Activated CD4-positive, alpha-beta memory T cell treated with anti-CD3 and anti-CD28 coated beads, Interleukin-2, amount 10 ng/mL, durations not matched to agents 7 days and 5 days (primary cell): Measurements from ENCODE around the gene NAA40. TPM values are rescaled to one million over a fixed set of nuclear protein-coding genes. Genes with fewer than 3 reads are reported as not detected.
"Not testable (repeated sequence)": the region's sequence is repeated elsewhere in the genome, so short reads cannot be mapped to it uniquely, and the experiment has no call there.

Source experiments
- CTCF ChIA-PET: fragments of 350-600 bp; sonication (Branson Sonifier 250); formaldehyde crosslinking; loops from one replicate; lab custom pipeline; 2021; ENCODE audit warnings: antibody characterized with exemption, inconsistent platforms; lab: Charles Lee
- POLR2A ChIA-PET: fragments of 350-600 bp; sonication (Branson Sonifier 250); formaldehyde crosslinking; loops from one replicate; lab custom pipeline; 2021; ENCODE audit warnings: antibody characterized with exemption; lab: Charles Lee
- DNase-seq: peaks from one replicate; pipeline ENCODE4 v3.0.0-alpha.2; 2020
- H3K27ac Mint-ChIP-seq: one replicate; pipeline ENCODE4 v1.8.0; 2021; ENCODE audit warnings: mild to moderate bottlenecking, mixed read lengths
- H3K27me3 Mint-ChIP-seq: one replicate; pipeline ENCODE4 v1.8.0; 2021; ENCODE audit warnings: mixed read lengths
- H3K36me3 Mint-ChIP-seq: one replicate; pipeline ENCODE4 v1.8.0; 2021; ENCODE audit warnings: low read depth, mixed read lengths
- H3K4me1 Mint-ChIP-seq: one replicate; pipeline ENCODE4 v1.8.0; 2021; ENCODE audit warnings: mixed read lengths
- H3K4me3 Mint-ChIP-seq: one replicate; pipeline ENCODE4 v1.8.0; 2021; ENCODE audit warnings: mild to moderate bottlenecking, mixed read lengths
- H3K9me3 Mint-ChIP-seq: one replicate; pipeline ENCODE4 v1.8.0; 2021; ENCODE audit warnings: mixed read lengths
- total RNA-seq, 2 experiments: library from RNA; stranded (reverse); gene quantifications; one replicate each; pipeline ENCODE4 v1.2.3, GENCODE V29; 2021

NAA40 gene
- total RNA-seq, 2 experiments from 2014 or later, result 28.9 to 31.1 TPM

- Mint-ChIP-seq H3K27me3 (no peaks in the 10 kb centered on the region), H3K36me3 (peaks cover 48% of the 10 kb centered on the region), H3K4me1 (peaks cover 25% of the 10 kb centered on the region), H3K4me3 (peak overlapping the region; percentile 14), H3K27ac (peak overlapping the region; percentile 73), H3K9me3 (no peaks in the 10 kb centered on the region)
- peak; percentile 72 for DNase-seq
- ChIA-PET CTCF (interaction anchor here (0.6 to 6.1 kb wide), 7 partner anchors 9 to 119 kb away, joined by 3 to 59 read pairs (median 3); partner anchors contain the start of genes MARK2 and RCOR2), POLR2A (interaction anchor here (0.8 to 1.6 kb wide), 4 partner anchors 9 to 27 kb away, joined by 3 to 8 read pairs (median 3); no protein-coding TSS in a partner anchor)
Observed at GRCh38 chr11:63951779-63952536, 13.2 kb downstream of the NAA40 start.

- ChIA-PET POLR2A (interaction anchor here (0.8 to 1.6 kb wide), 4 partner anchors 9 to 26 kb away, joined by 3 to 8 read pairs (median 3); no protein-coding TSS in a partner anchor), CTCF (interaction anchor here (0.7 to 6.1 kb wide), 4 partner anchors 9 to 119 kb away, joined by 3 to 59 read pairs (median 3); partner anchors contain the start of genes MARK2 and RCOR2)
- Mint-ChIP-seq H3K27ac (peak overlapping the region; percentile 73), H3K4me3 (no peak overlapping the region), H3K36me3 (peaks cover 48% of the 10 kb centered on the region), H3K9me3 (no peaks in the 10 kb centered on the region), H3K4me1 (peaks cover 26% of the 10 kb centered on the region), H3K27me3 (no peaks in the 10 kb centered on the region)
- no peak for DNase-seq
Observed at GRCh38 chr11:63952570-63952969, 13.8 kb downstream of the NAA40 start.

- no peak overlapping the region for H3K4me3 Mint-ChIP-seq
- ChIA-PET POLR2A (no interaction called here), CTCF (interaction anchor here (0.5 to 3.6 kb wide), 3 partner anchors 12 to 475 kb away, joined by 3 to 17 read pairs (median 3); no protein-coding TSS in a partner anchor)
- H3K27me3 Mint-ChIP-seq, result no peaks in the 10 kb centered on the region
- H3K4me1 Mint-ChIP-seq, result peaks cover 32% of the 10 kb centered on the region
- peaks cover 34% of the 10 kb centered on the region for H3K36me3 Mint-ChIP-seq
- no peak for DNase-seq
- H3K9me3 Mint-ChIP-seq, result no peaks in the 10 kb centered on the region
- H3K27ac Mint-ChIP-seq, result no peak overlapping the region
Observed at GRCh38 chr11:63958008-63958407, 19.2 kb downstream of the NAA40 start.

DNA sequence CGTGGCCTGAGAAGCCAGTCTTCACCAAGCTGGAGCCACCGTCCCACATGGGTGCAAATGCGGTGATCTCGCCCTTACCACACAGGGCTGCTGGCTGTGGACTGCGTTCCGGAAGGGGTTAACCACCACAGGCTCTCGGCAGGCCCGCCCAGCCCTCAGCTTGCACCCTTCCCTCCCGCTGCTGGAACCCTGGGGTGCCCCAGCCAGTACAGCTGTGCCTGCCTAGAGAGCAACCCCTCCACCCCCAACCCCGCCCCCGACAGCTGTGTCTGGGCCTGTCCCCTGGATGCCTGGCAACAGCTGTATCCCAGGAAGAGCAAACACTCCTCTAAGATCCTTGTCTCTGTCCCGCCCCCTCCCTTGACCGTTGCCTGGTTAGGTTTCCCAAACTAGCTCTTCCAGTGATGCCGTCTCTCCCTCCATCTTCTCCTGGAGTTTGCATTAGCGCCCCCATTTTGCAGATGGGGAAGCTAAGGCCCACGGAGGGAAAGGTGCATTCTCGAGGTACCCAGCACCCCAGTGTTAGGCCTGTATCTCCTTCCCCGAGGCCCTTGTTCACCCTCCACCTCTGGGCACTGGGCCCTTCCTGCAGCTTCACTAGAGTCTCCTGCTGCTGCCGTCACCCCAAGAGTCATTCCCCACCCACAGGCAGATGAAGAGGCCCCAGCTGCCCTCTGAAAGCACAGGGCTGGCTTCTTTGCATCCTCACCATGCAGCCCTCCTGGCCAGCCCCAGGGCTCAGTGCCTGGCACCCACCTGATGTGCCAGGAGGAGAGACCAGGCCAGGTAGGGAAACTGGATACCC is 23.0 kb downstream of the NAA40 start:
- Mint-ChIP-seq H3K27me3 (peaks cover 3% of the 10 kb centered on the region), H3K4me3 (peak overlapping the region; percentile 19), H3K36me3 (peaks cover 5% of the 10 kb centered on the region), H3K9me3 (no peaks in the 10 kb centered on the region), H3K27ac (no peak overlapping the region), H3K4me1 (peaks cover 26% of the 10 kb centered on the region)
- ChIA-PET CTCF (interaction anchor here (1.0 to 2.9 kb wide), 4 partner anchors 10 to 125 kb away, joined by 3 to 13 read pairs (median 4); no protein-coding TSS in a partner anchor), POLR2A (interaction anchor here (1.0 to 2.3 kb wide), 7 partner anchors 9 to 124 kb away, joined by 3 to 12 read pairs (median 7); partner anchors contain the start of genes COX8A, MARK2 and NAA40)
- DNase-seq, result peak; percentile 67

- POLR2A ChIA-PET, H3K27me3 Mint-ChIP-seq, H3K36me3 Mint-ChIP-seq, H3K27ac Mint-ChIP-seq, DNase-seq, H3K4me3 Mint-ChIP-seq, H3K9me3 Mint-ChIP-seq, CTCF ChIA-PET: not testable (repeated sequence)
- peaks cover 22% of the 10 kb centered on the region for H3K4me1 Mint-ChIP-seq
Observed at GRCh38 chr11:63963895-63964294, 25.1 kb downstream of the NAA40 start.

GRCh38 chr11:63966444-63966843 is 27.6 kb downstream of the NAA40 start:
- ChIA-PET POLR2A (interaction anchor here (1.3 kb wide), 1 partner anchor 12 kb away, joined by 4 read pairs; no protein-coding TSS in a partner anchor), CTCF (interaction anchor here (0.7 to 1.0 kb wide), 2 partner anchors 21 to 23 kb away, joined by 4 read pairs; no protein-coding TSS in a partner anchor)
- no peak overlapping the region for H3K27ac Mint-ChIP-seq
- no peak overlapping the region for H3K4me3 Mint-ChIP-seq
- H3K36me3 Mint-ChIP-seq, result no peaks in the 10 kb centered on the region
- H3K9me3 Mint-ChIP-seq, result no peaks in the 10 kb centered on the region
- H3K27me3 Mint-ChIP-seq, result peaks cover 5% of the 10 kb centered on the region
- no peak for DNase-seq
- H3K4me1 Mint-ChIP-seq, result peaks cover 9% of the 10 kb centered on the region

- H3K4me1 Mint-ChIP-seq, result peaks cover 11% of the 10 kb centered on the region
- H3K4me3 Mint-ChIP-seq, result no peak overlapping the region
- DNase-seq, result no peak
- no peak overlapping the region for H3K27ac Mint-ChIP-seq
- peaks cover 5% of the 10 kb centered on the region for H3K36me3 Mint-ChIP-seq
- H3K27me3 Mint-ChIP-seq, result peaks cover 5% of the 10 kb centered on the region
- peaks cover 3% of the 10 kb centered on the region for H3K9me3 Mint-ChIP-seq
- ChIA-PET POLR2A (no interaction called here), CTCF (no interaction called here)
Observed at GRCh38 chr11:63969461-63969860, 30.7 kb downstream of the NAA40 start.

- POLR2A ChIA-PET, result interaction anchor here (2.1 kb wide), 1 partner anchor 8 kb away, joined by 7 read pairs; no protein-coding TSS in a partner anchor
- Mint-ChIP-seq H3K36me3 (peaks cover 14% of the 10 kb centered on the region), H3K4me3 (no peak overlapping the region), H3K27me3 (peaks cover 2% of the 10 kb centered on the region), H3K9me3 (peaks cover 3% of the 10 kb centered on the region), H3K4me1 (peaks cover 15% of the 10 kb centered on the region), H3K27ac (no peak overlapping the region)
- DNase-seq, result no peak
- CTCF ChIA-PET, result interaction anchor here (0.6 kb wide), 1 partner anchor 25 kb away, joined by 3 read pairs; no protein-coding TSS in a partner anchor
Observed at GRCh38 chr11:63970902-63971301, 32.1 kb downstream of the NAA40 start.

- H3K4me1 Mint-ChIP-seq, result peaks cover 33% of the 10 kb centered on the region
- POLR2A ChIA-PET, result interaction anchor here (0.6 to 2.4 kb wide), 12 partner anchors 10 to 231 kb away, joined by 3 to 27 read pairs (median 3); partner anchors contain the start of genes MARK2 and OTUB1
- peak overlapping the region; percentile 100 for H3K4me3 Mint-ChIP-seq
- H3K27me3 Mint-ChIP-seq, DNase-seq, H3K9me3 Mint-ChIP-seq: not testable (repeated sequence)
- H3K36me3 Mint-ChIP-seq, result peaks cover 31% of the 10 kb centered on the region
- CTCF ChIA-PET, result interaction anchor here (1.0 to 1.8 kb wide), 3 partner anchors 26 to 174 kb away, joined by 3 to 6 read pairs (median 3); no protein-coding TSS in a partner anchor
- H3K27ac Mint-ChIP-seq, result peak overlapping the region; percentile 98
Observed at GRCh38 chr11:63973912-63974258, 35.1 kb downstream of the NAA40 start.

- H3K4me3 Mint-ChIP-seq, result peak within 1 kb of the TSS; percentile 100
- DNase-seq, result peak; percentile 97
- H3K4me1 Mint-ChIP-seq, result peaks cover 38% of the 10 kb centered on the region
- peaks cover under 1% of the 10 kb centered on the region for H3K27me3 Mint-ChIP-seq
- peak within 1 kb of the TSS; percentile 98 for H3K27ac Mint-ChIP-seq
- ChIA-PET POLR2A (interaction anchor here (0.6 to 2.4 kb wide), 16 partner anchors 10 to 297 kb away, joined by 3 to 27 read pairs (median 3); partner anchors contain the start of genes MARK2 and OTUB1), CTCF (interaction anchor here (0.6 to 1.8 kb wide), 4 partner anchors 26 to 173 kb away, joined by 3 to 6 read pairs (median 3); no protein-coding TSS in a partner anchor)
- peaks cover 3% of the 10 kb centered on the region for H3K9me3 Mint-ChIP-seq
- peaks cover 33% of the 10 kb centered on the region for H3K36me3 Mint-ChIP-seq
Observed at GRCh38 chr11:63974259-63975143, 35.7 kb downstream of the NAA40 start, which contains the start of gene COX8A. COX8A (plus strand) TSS chr11:63974620; CDS start chr11:63974681, 61 bp downstream.

DNA sequence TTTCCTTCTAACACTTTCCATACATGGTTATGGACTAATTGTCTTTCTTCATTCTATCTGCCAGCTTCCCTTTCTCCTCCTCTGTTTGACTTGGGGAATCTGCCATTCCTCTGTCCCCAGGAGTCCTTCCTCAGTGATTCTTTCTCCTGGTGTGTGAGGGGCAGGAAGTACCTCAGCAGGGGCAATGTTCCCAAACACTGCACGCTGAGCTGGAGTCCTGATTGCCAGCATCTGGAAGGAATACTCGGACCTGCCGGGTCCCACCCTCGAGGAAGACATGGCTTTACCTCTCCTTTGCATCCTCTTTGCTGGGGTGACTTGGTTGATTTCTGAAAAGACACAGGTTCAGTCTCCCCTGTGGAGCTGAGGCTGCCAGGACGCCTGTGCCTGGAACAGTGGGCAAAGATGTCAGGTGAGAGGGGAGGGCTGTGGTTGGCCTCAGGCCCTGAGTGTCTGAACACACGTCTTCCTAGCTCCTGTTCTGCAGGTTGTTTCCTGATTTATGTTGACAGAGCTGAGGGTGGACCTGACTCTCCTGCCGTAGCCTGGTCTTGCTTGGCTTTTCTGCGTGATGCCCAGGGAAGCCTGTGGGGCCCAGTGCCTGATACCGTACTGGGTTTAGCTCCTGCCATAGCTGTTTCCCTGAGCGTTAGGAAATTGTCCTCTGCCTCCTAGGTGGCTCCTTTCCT is 39.9 kb downstream of the NAA40 start:
- CTCF ChIA-PET, result no interaction called here
- H3K4me1 Mint-ChIP-seq, result peaks cover 32% of the 10 kb centered on the region
- peaks cover 30% of the 10 kb centered on the region for H3K36me3 Mint-ChIP-seq
- H3K27ac Mint-ChIP-seq, result no peak overlapping the region
- peak overlapping the region; percentile 15 for H3K4me3 Mint-ChIP-seq
- H3K9me3 Mint-ChIP-seq, result no peaks in the 10 kb centered on the region
- POLR2A ChIA-PET, result interaction anchor here (0.7 to 0.9 kb wide), 3 partner anchors 26 to 308 kb away, joined by 3 to 4 read pairs (median 3); no protein-coding TSS in a partner anchor
- no peaks in the 10 kb centered on the region for H3K27me3 Mint-ChIP-seq
- no peak for DNase-seq
